Natural killer cell (primary cell): Measurements from ENCODE around the gene COG5. TPM values are rescaled to one million over a fixed set of nuclear protein-coding genes. Genes with fewer than 3 reads are reported as not detected.

Experiments used
- ATAC-seq, 3 donors: fragments of 150-1000 bp in 2 of 3; fragments of 200-7000 bp in 1 of 3; cut with Tn5 transposase; 1 replicate in 1 of 3; 2 replicates in 2 of 3; pipeline ENCODE4 v1.10.0; 2021; ENCODE audit warnings: mild to moderate bottlenecking in 2 of 3, moderate library complexity in 2 of 3
- DNase-seq, 2 donors: peaks; one replicate each; pipeline versions ENCODE4 v3.0.0 to v3.0.0-alpha.2; 2013 to 2021; ENCODE audit warnings: mixed read lengths in 1 of 2
- H3K27ac ChIP-seq: one replicate; pipeline ENCODE4 v1.5.1; 2013; ENCODE audit warnings: mild to moderate bottlenecking, low read length
- H3K27me3 ChIP-seq: one replicate; pipeline ENCODE4 v1.6.1; 2013; ENCODE audit warnings: low read length; ENCODE audit not compliant: control insufficient read depth, insufficient read depth
- H3K36me3 ChIP-seq: one replicate; pipeline ENCODE4 v1.6.1; 2013; ENCODE audit warnings: low read length; ENCODE audit not compliant: control insufficient read depth, insufficient read depth
- H3K4me1 ChIP-seq: one replicate; pipeline ENCODE4 v1.6.1; 2013; ENCODE audit warnings: low read length; ENCODE audit not compliant: control insufficient read depth, insufficient read depth
- H3K4me3 ChIP-seq: one replicate; pipeline ENCODE4 v1.5.1; 2013; ENCODE audit warnings: low read length
- H3K9me3 ChIP-seq: one replicate; pipeline ENCODE4 v1.6.1; 2013; ENCODE audit warnings: low read length; ENCODE audit not compliant: control insufficient read depth, insufficient read depth
- H3K27ac Mint-ChIP-seq, 2 donors: one replicate each; pipeline ENCODE4 v1.8.0; 2022; ENCODE audit warnings: mild to moderate bottlenecking in 2 of 2, mixed read lengths in 2 of 2, moderate library complexity in 1 of 2
- H3K27me3 Mint-ChIP-seq, 2 donors: one replicate each; pipeline ENCODE4 v1.8.0; 2022; ENCODE audit warnings: low read depth in 2 of 2, mixed read lengths in 2 of 2
- H3K36me3 Mint-ChIP-seq: one replicate; pipeline ENCODE4 v1.8.0; 2022; ENCODE audit warnings: mixed read lengths
- H3K4me1 Mint-ChIP-seq, 2 donors: one replicate each; pipeline ENCODE4 v1.8.0; 2022; ENCODE audit warnings: mixed read lengths in 2 of 2
- H3K4me3 Mint-ChIP-seq: one replicate; pipeline ENCODE4 v1.8.0; 2022; ENCODE audit warnings: mild to moderate bottlenecking, moderate library complexity, mixed read lengths
- H3K9me3 Mint-ChIP-seq, 2 donors: one replicate each; pipeline ENCODE4 v1.8.0; 2022; ENCODE audit warnings: mixed read lengths in 2 of 2
- WGBS: methylation state at CpG from one replicate; pipeline ENCODE4 v1.1.7; 2013; ENCODE audit warnings: missing lambda C conversion rate; ENCODE audit not compliant: insufficient coverage; 5-methylcytosine and 5-hydroxymethylcytosine counted together
- intact Hi-C: fragments of 100-400 bp; cut with micrococcal nuclease; formaldehyde crosslinking; loops from one replicate; pipeline ENCODE4 v1.14.2; 2022
- total RNA-seq, 4 donors: library from RNA; stranded (reverse); fragments of 120-200 nt in 1 of 4; gene quantifications; one replicate each; pipeline versions ENCODE4 v1.2.3 to v1.2.4, GENCODE V29; 2013 to 2022
- TF ChIP-seq, protein P1 (sequence below): fragments of 200-600 bp; IDR thresholded peaks from one replicate; pipeline ENCODE4 v1.8.0; 2022; ENCODE audit warnings: antibody characterized with exemption

COG5 gene
- total RNA-seq, 3 donors from 2014 or later (not counting 1 experiment from before 2014, with no cell fraction given), result 49.2 to 54.6 (median 54.2) TPM

DNA sequence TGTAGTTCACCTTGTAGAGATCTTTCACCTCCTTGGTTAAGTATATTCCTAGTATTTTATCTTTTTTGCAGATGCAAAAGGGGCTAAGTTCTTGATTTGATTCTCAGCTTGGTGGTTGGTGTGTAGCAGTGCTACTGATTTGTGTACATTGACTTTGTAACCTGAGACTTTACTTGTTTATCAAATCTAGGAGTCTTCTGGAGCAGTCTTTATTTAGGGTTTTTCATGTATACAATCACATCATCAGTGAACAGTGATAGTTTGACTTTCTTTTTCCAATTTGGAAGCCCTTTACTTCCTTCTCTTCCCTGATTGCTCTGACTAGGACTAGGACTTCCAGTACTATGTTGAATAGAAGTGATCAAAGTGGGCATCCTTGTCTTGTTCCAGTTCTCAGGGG, 60.0 kb downstream of the COG5 start:
- intact Hi-C loops, result no loop called here
- no peak overlapping the region for H3K4me3 Mint-ChIP-seq
- no peak overlapping the region for H3K27ac ChIP-seq
- H3K4me3 ChIP-seq, result no peak overlapping the region
- H3K27me3 Mint-ChIP-seq, result no peaks in the 10 kb centered on the region
- DNase-seq, result no peak
- peaks cover 4% of the 10 kb centered on the region for H3K36me3 ChIP-seq
- H3K36me3 Mint-ChIP-seq, result no peaks in the 10 kb centered on the region
- peaks cover 8% of the 10 kb centered on the region for H3K4me1 ChIP-seq
- no peak for ATAC-seq
- H3K9me3 ChIP-seq, result no peaks in the 10 kb centered on the region
- peaks cover 16 to 25% of the 10 kb centered on the region in 2 donors for H3K4me1 Mint-ChIP-seq
- H3K27me3 ChIP-seq, result no peaks in the 10 kb centered on the region
- no peaks in the 10 kb centered on the region for H3K9me3 Mint-ChIP-seq
- TF ChIP-seq, protein P1, sequence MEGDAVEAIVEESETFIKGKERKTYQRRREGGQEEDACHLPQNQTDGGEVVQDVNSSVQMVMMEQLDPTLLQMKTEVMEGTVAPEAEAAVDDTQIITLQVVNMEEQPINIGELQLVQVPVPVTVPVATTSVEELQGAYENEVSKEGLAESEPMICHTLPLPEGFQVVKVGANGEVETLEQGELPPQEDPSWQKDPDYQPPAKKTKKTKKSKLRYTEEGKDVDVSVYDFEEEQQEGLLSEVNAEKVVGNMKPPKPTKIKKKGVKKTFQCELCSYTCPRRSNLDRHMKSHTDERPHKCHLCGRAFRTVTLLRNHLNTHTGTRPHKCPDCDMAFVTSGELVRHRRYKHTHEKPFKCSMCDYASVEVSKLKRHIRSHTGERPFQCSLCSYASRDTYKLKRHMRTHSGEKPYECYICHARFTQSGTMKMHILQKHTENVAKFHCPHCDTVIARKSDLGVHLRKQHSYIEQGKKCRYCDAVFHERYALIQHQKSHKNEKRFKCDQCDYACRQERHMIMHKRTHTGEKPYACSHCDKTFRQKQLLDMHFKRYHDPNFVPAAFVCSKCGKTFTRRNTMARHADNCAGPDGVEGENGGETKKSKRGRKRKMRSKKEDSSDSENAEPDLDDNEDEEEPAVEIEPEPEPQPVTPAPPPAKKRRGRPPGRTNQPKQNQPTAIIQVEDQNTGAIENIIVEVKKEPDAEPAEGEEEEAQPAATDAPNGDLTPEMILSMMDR, result no peak
- no peak overlapping the region for H3K27ac Mint-ChIP-seq

DNA sequence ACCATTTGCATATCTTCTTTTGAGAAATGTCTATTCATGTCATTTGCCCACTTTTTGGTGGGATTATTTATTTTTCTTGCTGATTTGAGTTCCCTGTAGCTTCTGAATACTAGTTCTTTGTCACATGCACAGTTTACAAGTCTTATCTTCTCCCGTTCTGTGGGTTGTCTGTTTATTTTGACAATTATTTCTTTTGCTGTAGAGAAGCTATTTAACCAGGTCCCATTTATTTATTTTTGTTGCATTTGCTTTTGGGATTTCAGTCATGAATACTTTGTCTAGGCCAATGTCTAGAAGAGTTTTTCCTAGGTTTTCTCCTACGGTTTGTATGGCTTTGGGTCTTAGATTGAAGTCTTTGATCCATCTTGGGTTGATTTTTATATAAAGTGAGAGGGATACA, 60.9 kb downstream of the COG5 start:
- TF ChIP-seq, protein P1, result no peak
- Mint-ChIP-seq H3K36me3 (no peaks in the 10 kb centered on the region), H3K27ac (no peak overlapping the region), H3K4me3 (no peak overlapping the region), H3K27me3 (no peaks in the 10 kb centered on the region), H3K9me3 (no peaks in the 10 kb centered on the region), H3K4me1 (peaks cover 23 to 29% of the 10 kb centered on the region in 2 donors)
- WGBS, result 100% methylated on average over 2 of the region's 2 CpGs
- intact Hi-C loops, result no loop called here
- peaks cover 8% of the 10 kb centered on the region for H3K4me1 ChIP-seq
- H3K36me3 ChIP-seq, result peaks cover 4% of the 10 kb centered on the region
- ATAC-seq (no peak), DNase-seq (no peak)
- H3K4me3 ChIP-seq, result no peak overlapping the region
- no peaks in the 10 kb centered on the region for H3K27me3 ChIP-seq
- H3K9me3 ChIP-seq, result no peaks in the 10 kb centered on the region
- no peak overlapping the region for H3K27ac ChIP-seq

DNA sequence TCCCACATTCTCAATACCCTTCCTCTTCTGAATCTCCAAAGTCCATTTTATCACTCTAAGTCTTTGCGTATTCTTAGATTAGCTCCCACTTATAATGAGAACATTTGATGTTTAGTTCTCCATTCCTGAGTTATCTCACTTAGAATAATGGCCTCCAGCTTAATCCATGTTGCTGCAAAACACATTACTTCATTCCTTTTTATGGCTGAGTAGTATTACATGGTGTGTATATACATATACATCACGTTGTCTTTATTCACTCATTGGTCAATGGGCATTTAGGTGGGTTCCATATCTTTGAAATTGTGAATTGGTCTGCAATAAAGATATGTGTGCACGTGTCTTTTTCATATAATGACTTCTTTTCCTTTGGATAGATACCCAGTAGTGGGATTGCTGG, 61.6 kb downstream of the COG5 start:
- Histone ChIP-seq H3K36me3 (peaks cover 4% of the 10 kb centered on the region), H3K27me3 (no peaks in the 10 kb centered on the region), H3K9me3 (no peaks in the 10 kb centered on the region), H3K4me1 (peaks cover 8% of the 10 kb centered on the region), H3K4me3 (no peak overlapping the region), H3K27ac (no peak overlapping the region)
- TF ChIP-seq, protein P1, result no peak
- no peaks in the 10 kb centered on the region for H3K27me3 Mint-ChIP-seq
- H3K9me3 Mint-ChIP-seq, result no peaks in the 10 kb centered on the region
- no peak overlapping the region for H3K4me3 Mint-ChIP-seq
- DNase-seq (no peak), ATAC-seq (no peak)
- H3K27ac Mint-ChIP-seq, result no peak overlapping the region
- intact Hi-C loops, result no loop called here
- peaks cover 24 to 31% of the 10 kb centered on the region in 2 donors for H3K4me1 Mint-ChIP-seq
- H3K36me3 Mint-ChIP-seq, result no peaks in the 10 kb centered on the region
- WGBS, result 96% methylated on average over 2 of the region's 3 CpGs

DNA sequence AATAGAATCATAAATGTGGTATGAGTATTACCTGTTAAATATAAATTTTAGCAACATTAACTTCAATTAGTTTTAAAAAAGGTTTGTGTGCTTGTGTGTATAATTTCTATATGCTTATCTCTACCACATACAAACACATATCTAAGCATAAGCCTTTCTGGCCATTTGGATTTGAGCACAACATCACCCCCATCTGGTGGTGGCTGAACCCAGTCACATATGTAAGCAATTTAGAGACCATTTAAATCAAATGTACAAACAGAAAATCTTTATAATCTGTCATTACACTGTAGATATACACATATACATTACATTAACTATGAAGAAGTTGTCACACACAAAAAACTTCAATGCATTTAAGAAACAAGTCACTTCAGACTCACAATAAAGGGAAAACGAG, 62.1 kb downstream of the COG5 start:
- Histone ChIP-seq H3K27me3 (no peaks in the 10 kb centered on the region), H3K36me3 (peaks cover 4% of the 10 kb centered on the region), H3K27ac (no peak overlapping the region), H3K9me3 (no peaks in the 10 kb centered on the region), H3K4me3 (no peak overlapping the region), H3K4me1 (peaks cover 4% of the 10 kb centered on the region)
- ATAC-seq, result peak in 2 of 3 donors; percentile 54 to 60
- WGBS, result no CpG with 5 or more reads among the region's 1 CpG
- Mint-ChIP-seq H3K36me3 (no peaks in the 10 kb centered on the region), H3K9me3 (no peaks in the 10 kb centered on the region), H3K27me3 (no peaks in the 10 kb centered on the region), H3K4me3 (no peak overlapping the region), H3K27ac (no peak overlapping the region), H3K4me1 (peaks cover 24 to 30% of the 10 kb centered on the region in 2 donors)
- TF ChIP-seq, protein P1, result peak; percentile 13
- DNase-seq, result peak in 1 of 2 donors; percentile 49
- intact Hi-C loops, result loop anchor here (2.0 kb wide), 1 partner anchor 17 kb away; no protein-coding TSS in a partner anchor
